HG03280 (cell line): ENCODE measurements around the gene TSPAN3.

Source experiments
- ATAC-seq: cut with Tn5 transposase; IDR thresholded peaks from one replicate; pipeline ENCODE4 v1.9.1; 2021; ENCODE audit warnings: mild to moderate bottlenecking, moderate library complexity; ENCODE audit not compliant: unreplicated experiment

Gene TSPAN3

DNA sequence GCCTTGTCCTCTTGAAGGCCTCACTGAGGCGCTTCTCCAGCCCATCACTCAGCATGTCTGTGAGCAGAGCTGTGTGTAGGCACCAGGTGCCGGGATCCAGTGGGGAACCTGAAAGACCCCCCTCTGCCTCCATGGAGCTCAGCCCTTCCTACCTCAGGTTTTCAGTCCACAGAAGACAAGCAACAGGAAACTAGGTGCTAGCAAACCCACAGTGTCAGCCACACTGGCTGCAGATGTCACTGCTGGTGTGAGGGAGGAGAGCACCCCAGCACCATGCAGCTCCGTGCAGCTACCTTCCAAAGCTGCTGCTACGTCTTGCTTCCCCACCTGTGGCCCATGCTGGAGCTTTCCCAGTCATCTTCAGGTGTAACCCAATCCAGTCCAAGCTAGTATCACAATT, 58.0 kb downstream of the TSPAN3 start:
- no peak for ATAC-seq

- no peak for ATAC-seq
These were observed 58.7 kb downstream of the TSPAN3 start for GRCh38 chr15:77012117-77012712.

DNA sequence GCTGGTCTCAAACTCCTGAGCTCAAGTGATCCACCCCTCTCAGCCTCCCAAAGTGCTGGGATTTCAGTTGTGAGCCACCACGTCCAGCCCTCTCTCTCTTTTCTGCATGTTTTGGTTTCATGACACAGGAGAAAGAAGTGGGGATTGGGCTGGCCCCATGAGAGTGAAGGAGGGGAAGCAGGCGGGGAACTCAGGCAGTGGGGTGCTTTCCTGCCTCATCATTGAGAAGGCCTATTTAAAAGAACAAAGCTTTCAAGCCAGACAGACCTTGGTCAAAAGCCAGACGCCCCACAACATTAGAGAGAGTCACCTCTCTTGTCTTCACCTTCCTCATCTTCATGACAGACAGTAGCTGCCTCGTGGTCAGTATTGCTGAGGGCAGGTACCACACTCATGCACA, 60.1 kb downstream of the TSPAN3 start:
- ATAC-seq, result no peak

DNA sequence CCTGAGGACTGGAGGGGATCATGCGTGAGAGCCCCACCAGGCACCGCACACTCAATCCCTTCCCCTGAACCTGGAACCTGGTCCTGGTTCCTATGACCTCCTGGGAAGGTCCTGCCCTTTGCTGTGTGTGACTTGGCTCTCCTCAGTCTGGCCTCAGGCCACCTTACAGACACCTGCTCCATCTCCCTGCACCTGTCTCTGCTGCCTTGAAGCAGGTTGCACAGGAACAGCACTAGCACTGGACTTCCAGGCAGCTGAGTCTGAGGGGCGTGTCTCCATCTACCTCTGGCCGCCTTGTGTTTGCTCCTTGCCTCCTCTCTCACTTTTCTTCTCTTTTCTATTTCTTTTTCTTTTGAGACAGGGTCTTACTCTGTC, 60.6 kb downstream of the TSPAN3 start:
- no peak for ATAC-seq

- ATAC-seq, result no peak
These were observed 61.1 kb downstream of the TSPAN3 start for GRCh38 chr15:77009646-77010311.

GRCh38 chr15:77009176-77009575, 61.7 kb downstream of the TSPAN3 start:
- ATAC-seq, result no peak

DNA sequence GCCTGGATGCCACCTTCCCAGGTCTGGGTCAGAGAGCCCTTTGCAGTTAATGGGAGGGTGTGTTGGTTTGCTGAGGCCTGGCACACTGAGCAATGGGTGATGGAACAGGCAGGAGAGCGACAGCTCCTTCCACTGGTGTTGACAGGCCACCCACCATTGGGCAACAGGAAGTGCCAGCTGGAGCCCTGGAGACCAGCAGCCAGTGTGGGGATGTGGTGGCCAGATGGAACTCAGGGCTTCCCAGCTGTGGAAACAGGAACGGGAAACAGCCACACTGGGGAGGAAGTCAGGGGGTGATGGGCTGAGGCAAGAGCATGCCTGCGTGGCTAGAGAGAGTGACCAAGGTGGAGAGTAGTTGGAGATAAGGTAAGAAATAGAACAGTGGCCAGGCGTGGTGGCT, 66.7 kb downstream of the TSPAN3 start:
- ATAC-seq, result no peak

- peak; percentile 65 for ATAC-seq
These were observed 67.7 kb downstream of the TSPAN3 start for GRCh38 chr15:77002954-77003912.

GRCh38 chr15:77002436-77002835, 68.5 kb downstream of the TSPAN3 start:
- ATAC-seq, result no peak

- no peak for ATAC-seq
These were observed 68.9 kb downstream of the TSPAN3 start for GRCh38 chr15:77001966-77002365.

GRCh38 chr15:77001351-77001750, 69.6 kb downstream of the TSPAN3 start:
- no peak for ATAC-seq

DNA sequence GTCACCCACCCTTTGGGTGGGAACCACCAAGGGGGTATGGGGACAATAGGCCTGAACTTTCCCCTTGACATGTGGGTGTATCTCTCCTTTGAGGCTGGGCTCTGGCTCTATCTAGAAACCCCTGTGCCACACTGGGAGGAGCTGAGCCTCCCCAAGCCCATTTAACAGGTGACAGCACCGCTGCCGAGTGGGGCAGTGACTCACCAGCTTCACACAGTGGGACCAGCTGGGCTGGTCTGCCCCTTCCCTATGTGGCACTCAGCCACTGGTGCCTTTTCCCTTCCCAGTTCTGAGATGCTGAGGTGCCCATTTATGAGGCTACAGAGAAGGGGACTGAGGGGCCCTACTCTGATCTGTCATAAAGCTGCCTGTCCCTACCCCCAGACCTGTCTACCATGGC, 70.9 kb downstream of the TSPAN3 start:
- no peak for ATAC-seq

DNA sequence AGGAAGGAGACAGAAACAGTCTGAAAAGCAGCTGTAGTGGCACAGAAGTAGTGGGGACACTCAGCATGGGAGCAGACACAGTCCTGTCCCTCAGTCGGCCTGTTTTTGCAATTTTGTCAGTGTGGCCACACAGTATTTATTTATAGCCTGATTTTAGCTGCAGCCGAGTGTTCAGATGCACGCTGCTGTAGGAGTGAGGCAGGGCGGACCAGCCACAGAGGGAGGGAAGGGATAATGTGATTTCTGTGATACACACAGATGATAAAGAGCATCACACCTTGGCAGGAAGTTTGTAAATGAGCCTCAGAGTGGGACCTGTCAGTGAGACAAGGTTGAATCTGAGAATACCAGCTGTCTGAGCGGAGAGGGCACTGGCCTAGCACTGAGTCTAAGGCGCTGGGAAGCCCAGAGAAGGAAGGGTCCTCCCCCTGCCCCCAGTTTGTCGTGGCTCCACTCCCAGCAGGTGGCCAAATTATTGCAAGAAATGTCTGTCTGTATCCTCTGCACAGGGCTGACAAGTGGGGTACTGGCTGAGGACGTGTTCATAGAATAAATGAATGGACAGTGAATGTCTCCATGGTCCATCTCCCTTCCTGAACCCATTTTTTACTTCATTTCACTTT, 72.1 kb downstream of the TSPAN3 start:
- ATAC-seq, result no peak

- ATAC-seq, result no peak
These were observed 74.1 kb downstream of the TSPAN3 start for GRCh38 chr15:76996526-76997401.

- no peak for ATAC-seq
These were observed 74.8 kb downstream of the TSPAN3 start for GRCh38 chr15:76996076-76996525.

- ATAC-seq, result peak; percentile 61
These were observed 75.7 kb downstream of the TSPAN3 start, which contains the start of gene PSTPIP1 for GRCh38 chr15:76994971-76995945. TSS of gene PSTPIP1 (plus strand) at chr15:76995126. CDS start at chr15:76995574, 448 bp downstream.

DNA sequence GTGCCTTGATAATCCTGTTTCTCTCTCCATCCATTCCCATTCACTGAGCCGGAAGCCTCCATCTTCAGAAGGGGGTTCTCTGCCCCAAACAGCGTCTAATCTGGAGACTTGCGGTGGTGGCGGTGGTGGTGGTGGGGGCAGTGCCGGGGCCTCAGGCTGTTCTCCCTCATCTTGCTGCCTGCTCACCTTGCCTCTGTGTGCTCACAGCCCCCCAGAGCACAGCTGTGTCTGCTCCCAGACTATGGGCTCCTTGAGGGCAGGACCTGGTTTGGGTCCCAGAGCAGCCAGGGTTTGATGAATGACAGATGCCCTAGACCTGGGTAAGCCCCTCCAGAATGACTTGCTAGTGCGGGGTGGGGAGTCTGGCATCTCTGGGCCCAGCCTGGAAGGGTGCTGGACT, 76.4 kb downstream of the TSPAN3 start:
- ATAC-seq, result no peak

GRCh38 chr15:76994001-76994400, 76.9 kb downstream of the TSPAN3 start:
- ATAC-seq, result no peak

GRCh38 chr15:76993114-76993725, 77.7 kb downstream of the TSPAN3 start:
- no peak for ATAC-seq
